Suppressor macrophage treated with lipopolysaccharide for 4 hours (primary cell): ENCODE results near the gene FH.

Experiments used
- DNase-seq: peaks from one replicate; pipeline ENCODE4 v3.0.0-alpha.2; 2020

FH gene

GRCh38 chr1:241456743-241457142 is 62.8 kb downstream of the FH start:
- DNase-seq = no peak

DNA sequence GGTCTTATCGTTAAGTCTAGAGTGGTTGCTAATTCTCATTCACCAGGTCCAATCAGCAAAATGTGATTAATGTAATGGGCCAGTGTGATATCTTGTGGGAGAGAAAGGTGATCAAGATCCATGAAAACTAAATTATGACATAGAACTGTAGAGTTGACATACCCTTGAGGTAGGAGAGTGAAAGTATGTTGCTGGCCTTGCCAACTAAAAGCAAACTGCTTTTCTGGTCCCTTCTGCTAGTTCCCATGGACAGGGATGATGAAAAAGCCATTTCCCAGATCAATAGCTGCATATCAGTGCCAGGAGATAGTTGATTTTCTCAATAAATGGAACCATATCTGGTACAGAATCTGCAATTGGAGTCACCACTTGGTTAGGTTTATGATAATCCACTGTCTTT is 65.8 kb downstream of the FH start:
- no peak for DNase-seq

- DNase-seq = no peak
These were observed 67.6 kb downstream of the FH start for GRCh38 chr1:241451956-241452355.
